Limb (tissue), 2 donors: ENCODE data around the gene FAM219B.
"Not testable (repeated sequence)": the region's sequence is repeated elsewhere in the genome, so short reads cannot be mapped to it uniquely, and the experiment has no call there.

Experiments
- DNase-seq, 2 donors: peaks; one replicate each; pipeline ENCODE4 v3.0.0-alpha.2; 2016; ENCODE audit errors: extremely low spot score in 2 of 2

The FAM219B gene, protein sequence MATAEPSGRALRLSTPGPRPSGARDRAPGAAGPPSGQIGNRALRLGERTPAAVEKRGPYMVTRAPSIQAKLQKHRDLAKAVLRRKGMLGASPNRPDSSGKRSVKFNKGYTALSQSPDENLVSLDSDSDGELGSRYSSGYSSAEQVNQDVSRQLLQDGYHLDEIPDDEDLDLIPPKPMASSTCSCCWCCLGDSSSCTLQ

DNA sequence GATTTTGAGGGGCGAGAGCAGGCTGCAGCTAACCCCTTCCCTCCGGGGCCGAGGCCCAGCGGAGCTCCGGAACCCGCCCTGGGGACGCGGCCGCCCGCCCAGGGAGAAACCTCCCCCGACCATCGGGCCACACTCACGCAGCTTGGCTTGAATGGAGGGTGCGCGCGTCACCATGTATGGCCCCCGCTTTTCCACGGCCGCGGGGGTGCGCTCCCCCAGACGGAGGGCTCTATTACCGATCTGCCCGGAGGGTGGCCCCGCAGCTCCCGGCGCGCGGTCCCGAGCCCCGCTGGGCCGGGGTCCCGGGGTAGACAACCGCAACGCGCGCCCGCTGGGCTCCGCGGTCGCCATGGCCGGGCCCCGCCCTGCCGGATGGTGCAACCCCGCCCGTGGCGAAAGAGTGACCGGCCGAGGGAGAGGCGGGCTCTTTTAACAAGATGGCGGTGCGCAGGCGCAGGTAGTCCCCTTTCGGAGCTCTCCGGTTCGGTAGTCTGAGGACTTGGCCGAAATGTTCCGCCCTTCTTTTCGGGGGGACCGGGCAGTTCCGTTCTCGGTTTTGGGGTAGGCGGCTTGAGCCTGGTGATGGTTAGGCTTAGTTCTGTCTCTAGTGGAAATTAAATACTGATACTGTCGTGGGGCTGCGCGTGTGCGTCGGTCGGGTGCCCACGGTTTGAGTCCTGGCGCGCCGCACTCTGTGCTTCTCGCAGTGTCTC is at the start of gene FAM219B:
Gene FAM219B, minus strand, starts transcription at position 402 of the 713 bp plus-strand sequence. Its CDS starts 51 bp downstream, at position 351.
- peak; percentile 91 to 95 for DNase-seq

DNA sequence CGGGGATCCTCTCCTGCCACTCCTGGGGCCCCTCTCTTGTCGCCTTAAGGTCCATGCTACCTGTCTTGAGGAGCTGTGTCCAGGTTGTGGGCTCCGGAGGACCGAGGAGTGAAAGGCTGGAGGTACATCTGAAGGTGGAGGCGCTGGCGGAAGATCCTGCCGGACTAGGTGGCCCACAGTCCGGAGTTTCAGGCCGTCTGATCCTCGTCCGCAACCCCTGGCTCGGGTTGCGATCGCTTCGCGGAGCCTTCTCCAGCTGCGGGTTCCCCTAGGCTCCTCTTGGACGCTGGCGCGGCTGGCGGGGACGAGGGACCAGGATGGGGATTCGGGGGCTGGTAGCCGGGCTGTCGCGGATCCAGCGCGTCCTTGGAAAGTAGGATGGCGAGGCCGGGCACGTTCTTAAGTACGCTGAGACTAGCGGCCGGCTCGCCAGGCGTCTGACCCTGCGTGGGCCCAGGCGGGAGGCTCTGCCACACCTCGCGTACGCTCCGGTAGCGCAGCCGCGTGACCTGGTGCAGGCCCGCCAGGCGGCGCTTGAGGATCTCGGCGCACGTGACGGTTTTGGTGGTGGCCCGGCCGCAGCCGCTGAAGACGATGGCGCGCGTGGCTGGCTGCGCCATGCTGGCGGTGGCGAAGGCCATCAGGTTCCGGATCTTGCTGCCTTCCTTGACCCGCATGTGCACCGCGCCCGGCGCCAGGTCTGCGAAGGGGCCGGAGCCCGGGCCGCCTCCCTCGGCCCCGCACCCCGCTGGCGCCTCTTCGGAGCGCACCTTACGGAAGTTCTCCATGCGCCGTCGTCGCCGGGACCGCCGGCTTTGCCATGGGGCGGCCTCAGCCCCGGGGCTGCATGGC is 49.4 kb upstream of the FAM219B start:
- peak; percentile 27 to 81 for DNase-seq

DNA sequence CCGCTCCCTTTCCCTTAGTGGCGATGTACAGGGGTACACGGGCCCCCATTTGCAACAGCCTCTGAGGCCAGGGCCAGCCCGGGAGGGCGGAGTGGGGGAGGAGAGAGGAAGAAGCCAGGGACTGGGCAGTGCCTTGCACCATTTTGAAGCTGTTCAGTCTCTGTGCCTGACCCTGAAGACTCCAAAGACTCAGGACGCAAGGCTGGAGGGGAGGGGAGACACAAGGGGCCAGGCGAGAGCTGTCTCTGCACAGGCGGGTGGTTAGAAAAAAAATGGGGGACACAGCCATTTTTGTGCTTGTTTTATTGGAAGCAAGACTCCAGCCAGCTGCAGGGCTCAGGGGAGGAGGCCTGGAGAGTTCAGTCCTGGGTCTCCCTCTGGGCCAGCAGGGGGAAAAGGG is 48.4 kb upstream of the FAM219B start:
- DNase-seq = no peak

DNA sequence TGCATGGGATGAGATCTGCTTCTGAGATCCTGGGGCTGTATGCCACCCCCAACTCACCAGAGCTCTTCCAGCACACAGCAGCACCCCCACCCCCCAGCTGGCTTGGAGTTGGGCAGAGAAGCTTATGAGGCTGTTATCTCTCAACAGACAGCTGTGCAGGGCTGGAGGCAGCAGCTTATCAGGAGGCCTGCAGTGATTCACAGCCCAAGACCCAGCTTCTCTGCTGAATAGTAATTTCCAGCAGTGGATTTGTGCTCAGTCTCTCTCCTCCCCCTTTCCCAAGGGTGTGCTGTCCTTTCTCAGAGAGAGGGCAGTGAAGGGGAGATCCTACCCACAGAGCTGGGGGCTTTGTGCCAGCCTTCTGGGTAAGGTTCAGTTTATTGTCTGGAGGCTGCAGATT is 47.9 kb upstream of the FAM219B start:
- no peak for DNase-seq

DNA sequence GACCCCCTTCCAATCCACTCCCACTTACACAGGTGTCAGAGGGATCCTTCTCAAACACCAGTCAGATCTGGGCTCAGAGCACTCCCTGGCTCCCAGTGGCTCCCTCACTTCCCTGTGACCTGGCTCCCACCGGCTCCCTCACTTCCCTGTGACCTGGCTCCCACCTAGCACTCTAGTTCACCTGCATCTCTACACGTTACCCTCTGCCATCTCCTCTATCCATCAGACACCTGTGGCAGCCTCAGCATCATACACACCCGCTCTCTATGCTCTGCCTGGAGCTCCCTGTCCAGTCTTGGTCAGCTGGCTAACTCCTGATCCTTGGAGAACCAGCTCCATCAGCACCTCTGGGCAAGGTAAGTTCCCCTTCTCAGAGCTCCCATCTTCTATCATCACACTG is 44.4 kb upstream of the FAM219B start:
- no peak for DNase-seq

DNA sequence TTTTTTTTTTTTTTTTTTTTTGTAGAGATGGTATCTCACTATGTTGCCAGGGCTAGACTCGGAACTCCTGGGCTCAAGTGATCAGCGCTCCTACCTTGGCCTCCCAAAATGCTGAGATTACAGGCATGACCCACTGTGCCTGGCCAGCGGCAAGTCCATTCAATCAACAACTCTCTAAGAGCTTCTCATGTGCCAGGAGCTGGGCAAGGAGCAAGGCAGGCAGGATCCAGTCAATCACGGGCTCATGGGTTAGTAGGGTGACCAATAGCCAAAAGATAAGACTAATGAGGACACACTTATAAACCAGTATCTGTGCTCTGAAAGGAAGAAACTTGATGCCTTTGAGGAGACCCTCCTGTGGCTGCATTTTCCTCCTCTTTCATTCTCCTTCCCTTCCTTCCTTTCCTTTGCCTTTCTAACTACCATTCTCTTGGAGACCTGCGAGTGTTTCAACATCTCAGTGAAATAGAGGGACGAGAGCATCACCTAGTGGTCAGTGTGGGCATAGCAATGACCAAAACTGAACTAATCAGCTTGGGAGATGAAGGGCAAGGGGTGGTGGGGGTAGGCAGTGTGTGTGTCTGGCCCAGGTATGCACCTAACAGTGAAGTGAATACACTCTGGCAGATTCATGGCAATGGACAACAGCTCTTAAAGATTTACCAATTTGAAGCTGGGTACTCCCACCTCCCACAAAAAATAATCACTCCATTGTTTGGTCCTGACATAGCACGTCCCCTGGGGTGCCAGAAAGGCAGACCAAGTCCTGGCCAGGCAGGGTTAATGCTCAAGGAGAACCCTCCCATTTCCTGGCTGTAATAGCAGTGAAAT is 43.6 kb upstream of the FAM219B start:
- peak; percentile 74 to 85 for DNase-seq

DNA sequence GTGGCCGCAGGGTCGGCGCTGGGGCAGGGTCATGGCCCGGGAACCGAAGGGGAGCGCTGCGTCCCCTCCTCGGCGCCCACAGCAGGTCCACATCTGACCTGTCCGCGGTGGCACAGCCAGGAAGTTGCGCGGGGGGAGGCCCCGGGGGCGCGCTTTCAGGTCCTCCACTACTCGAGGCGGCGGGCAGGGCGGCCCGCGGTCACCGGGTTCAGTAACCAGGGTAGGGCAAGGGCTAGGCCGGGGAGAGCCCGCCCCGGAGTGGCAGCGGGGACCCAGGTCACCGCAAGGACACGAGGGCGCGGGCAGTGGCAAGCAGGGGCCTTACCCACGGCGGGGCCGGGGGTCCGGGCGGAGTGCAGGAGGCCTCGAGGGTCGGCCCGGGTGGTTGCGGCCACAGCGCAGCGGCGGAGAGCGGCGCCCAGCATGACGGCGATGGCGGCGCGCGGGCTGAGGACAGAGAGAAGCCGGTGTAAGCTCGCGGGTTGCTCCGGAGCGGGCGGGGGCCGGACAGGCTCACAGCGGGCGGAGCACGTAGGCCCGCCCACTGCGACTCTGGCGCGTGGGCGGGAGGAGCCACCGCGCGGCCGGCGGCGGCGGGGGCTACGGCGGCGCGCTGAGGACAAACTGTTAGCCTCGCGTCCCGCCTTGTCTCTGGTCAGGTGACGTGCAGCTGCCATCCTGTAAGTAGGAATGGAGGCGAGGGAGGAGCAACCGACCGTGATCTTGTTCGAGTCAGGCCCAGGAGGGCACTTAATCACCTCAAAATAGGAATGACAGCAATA is 31.1 kb upstream of the FAM219B start, which contains the start of gene COX5A:
Gene COX5A, minus strand, starts transcription at position 484 of the 782 bp plus-strand sequence. Its CDS starts 59 bp downstream, at position 425.
- peak; percentile 96 to 97 for DNase-seq

DNA sequence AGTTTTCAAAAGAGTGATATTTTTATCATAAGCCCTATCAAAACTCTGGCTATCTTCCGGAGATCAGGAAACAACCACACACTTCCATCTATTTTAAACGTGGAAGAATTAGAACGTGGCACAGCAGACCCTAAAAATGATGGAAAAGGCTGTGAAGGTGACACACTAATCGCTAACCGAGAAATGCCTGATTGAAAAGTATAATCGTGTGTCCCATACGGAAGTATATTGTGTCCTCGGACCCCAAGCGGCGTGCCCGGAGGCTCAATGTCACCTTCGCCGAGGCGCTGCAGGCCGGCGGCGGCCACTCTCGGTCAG is 30.6 kb upstream of the FAM219B start:
- DNase-seq = no peak

DNA sequence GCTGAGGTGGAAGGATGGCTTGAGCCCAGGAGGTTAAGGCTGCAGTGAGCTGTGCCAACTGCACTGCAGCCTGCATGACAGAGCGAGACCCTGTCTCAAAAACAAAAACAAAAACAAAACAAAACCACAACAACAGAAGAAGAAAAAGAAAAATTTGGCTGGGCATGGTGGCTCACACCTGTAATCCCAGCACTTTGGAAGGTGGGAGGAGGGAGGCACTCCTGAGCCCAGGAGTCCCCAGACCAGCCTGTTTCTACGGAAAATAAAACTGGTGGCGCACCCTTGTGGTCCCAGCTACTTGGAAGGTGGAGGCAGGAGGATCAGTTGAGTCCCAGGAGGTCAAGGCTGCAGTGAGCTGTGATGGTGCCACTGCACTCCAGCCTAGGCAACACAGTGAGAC is 28.5 kb upstream of the FAM219B start:
- not testable (repeated sequence) for DNase-seq

DNA sequence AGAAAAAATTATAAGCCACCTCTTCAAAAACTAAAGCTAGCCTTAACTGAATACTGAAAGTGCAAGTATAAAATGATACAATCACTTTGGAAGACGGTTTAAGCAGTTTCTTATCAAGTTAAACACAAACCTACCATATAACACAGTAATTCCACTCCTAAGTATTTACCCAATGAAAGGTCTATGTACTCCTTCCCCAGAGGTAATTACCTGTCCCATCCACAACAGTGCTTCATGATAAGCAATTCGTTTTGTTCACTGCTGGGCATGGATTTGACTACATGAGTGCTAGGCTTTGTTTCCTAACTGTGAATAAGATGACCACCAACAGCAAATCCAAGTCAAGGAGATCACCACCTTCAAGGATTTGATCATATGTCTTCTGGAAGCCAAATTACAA is 26.9 kb upstream of the FAM219B start:
- no peak for DNase-seq

DNA sequence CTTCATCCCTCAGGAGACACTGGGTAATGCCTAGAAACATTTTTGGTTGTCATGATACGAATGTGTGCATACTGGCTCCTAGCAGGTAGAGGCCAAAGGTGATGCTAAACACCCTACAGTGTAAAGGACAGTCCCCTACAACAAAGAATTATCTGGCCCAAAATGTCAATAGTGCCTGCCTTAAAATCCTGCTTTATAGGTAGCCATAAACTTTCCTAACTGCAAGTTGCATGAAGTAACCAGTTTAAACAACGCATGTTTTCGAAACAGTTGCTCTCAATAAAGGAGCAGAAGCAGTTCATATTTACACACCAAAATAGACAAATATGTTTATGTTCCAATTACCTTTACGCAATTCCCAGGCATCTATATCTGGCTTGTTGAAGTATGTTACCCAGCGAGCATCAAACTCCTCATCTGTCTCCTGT is 22.1 kb upstream of the FAM219B start:
- DNase-seq = no peak

DNA sequence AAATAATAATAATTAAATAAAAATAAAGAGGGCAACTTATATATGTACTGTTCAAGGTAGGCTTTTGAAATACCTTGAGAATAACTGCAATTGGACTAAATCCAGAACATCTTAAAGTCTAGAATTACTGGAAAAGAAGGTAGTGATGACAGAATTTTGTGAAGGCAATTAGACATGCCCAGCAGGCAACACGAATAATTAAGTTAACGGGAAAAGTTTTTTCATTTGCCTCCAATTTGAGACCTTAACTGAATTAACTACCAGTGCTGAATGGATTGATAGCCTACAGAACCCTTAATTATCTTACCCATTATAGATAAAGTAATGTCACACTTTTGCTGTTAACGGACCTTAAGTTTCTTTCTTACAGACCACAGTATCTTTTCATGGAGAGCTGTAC is 17.9 kb upstream of the FAM219B start:
- no peak for DNase-seq

DNA sequence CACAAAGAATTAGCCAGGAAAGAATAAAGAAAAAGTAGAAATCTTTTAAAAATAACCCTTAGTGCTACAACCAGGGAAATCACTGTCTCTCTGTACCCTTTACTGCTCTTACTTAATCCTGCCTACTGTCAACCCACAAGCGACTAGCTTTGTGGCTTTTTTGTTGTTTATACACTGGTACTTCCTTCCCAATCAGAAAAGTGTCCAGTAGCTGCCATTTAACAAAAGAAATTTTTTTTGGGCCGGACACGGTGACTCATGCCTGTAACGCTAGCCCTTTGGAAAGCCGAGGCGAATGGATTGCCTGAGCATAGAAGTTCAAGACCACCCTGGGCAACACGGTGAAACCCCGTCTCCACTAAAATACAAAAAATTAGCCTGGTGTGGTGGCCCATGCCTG is 13.8 kb upstream of the FAM219B start:
- DNase-seq = no peak

DNA sequence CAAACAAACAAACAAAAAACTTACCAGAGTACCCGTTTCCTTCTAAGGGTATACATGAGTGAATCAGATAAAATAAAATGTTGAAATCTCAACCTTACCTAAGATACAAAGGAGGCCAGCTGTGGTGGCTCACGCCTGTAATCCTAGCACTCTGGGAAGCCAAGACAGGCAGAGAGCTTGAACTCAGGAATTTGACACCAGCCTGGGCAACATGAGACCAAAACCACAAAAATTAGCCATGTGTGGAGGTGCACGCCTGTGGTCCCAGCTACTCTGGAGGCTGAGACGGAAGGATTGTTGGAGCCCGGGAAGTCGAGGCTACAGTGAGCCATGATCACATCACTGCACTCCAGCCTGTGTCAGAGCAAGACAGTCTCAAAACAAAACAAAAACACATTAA is 11.0 kb upstream of the FAM219B start:
- no peak for DNase-seq

DNA sequence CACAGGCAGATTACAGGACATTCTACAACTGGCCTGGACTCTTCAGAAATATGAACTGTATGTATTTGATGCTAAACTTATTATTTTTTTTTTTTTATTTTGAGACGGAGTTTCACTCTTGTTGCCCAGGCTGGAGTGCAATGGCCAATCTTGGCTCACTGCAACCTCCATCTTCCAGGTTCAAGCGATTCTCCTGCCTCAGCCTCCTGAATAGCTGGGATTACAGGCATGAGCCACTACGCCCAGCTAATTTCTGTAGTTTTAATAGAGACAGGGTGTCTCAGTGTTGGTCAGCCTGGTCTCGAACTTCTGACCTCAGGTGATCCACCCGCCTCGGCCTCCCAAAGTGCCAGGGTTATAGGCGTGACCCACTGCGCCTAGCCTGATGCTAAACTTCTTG is 7.1 kb upstream of the FAM219B start:
- DNase-seq = not testable (repeated sequence)

DNA sequence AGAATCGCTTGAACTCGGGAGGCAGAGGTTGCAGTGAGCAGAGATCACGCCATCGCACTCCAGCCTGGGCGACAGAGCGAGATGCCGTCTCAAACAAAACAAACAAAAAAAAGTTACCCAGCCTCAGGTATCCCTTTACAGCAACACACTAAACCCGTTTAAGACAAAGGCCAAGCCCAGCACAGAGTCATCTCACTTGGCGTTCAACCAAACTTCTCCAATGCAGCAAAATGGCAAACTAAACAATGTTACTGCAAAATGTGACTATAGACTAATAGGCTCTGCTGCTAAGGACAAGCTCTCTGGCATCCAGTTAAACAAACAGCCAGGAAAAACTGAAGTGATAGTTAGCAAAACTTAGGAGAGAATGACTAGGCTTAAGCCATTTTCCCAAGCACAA is 6.4 kb upstream of the FAM219B start:
- no peak for DNase-seq

DNA sequence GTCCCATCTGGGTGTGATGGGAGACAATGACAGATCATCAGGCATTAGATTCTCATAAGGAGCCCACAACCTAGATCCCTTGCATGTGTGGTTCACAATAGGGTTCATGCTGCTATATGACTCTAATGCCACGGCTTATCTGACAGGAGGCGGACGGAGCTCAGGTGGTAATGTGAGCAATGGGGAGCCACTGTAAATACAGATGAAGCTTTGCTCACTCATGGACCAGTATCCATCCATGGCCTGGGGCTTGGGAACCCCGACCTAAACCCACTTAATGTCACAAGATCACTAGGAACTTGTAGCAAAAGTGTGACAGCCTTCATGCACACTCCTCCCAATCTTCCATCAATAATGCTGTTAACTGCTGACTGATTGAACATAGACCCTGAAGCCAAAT is 2.0 kb upstream of the FAM219B start:
- no peak for DNase-seq

DNA sequence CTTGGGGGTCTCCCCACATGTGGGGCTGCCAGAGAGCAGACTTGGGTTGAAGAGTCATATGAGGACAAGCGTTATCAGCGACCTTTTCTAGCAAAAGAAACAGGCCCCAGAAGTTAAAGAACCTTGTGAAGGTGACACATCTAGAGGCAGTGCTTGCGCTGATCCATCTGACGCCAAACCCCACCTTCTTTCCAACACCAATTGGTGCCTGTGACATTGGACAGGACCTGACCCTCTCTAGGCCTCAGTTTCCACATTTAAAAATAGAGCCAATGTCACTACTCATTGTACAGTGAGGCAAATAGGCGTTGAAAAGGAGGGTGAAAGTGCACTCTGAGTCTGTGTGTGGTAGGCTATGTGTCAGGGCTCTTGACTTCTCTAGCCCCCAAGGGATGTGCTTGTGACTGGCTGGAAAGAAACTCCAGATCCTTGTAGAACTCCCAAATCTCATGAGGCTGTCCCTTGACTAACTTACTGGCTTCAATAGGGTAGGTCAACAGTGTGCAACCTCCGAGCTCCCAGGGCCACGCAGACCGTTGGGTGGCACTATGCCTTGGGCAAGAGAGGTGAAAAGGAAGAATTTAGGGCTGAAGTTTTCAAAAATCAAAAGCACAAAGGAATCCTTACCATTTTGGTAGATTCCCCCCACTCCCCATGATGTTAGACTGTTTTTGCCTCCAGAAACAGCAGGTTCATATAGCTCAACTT is 666 bp upstream of the FAM219B start:
- no peak for DNase-seq

DNA sequence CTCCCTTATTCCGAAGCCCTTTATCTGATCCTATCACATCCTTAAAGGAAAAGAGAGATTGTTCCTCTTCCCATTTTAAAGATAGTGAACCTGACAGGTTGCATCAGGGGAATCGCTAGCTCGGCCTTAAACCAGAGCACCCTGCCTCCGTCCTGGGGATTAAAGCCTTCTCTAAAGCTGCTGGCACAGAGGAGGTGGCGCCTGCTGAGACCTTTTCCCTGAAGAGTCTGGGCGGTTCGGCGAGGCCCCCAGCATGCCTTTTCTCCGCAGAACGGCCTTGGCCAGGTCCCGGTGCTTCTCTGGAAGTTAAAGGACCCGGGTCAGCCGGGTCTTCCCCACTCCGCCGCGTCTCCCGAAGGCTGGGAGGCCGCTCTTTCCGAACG is 593 bp downstream of the FAM219B start:
- DNase-seq = no peak

DNA sequence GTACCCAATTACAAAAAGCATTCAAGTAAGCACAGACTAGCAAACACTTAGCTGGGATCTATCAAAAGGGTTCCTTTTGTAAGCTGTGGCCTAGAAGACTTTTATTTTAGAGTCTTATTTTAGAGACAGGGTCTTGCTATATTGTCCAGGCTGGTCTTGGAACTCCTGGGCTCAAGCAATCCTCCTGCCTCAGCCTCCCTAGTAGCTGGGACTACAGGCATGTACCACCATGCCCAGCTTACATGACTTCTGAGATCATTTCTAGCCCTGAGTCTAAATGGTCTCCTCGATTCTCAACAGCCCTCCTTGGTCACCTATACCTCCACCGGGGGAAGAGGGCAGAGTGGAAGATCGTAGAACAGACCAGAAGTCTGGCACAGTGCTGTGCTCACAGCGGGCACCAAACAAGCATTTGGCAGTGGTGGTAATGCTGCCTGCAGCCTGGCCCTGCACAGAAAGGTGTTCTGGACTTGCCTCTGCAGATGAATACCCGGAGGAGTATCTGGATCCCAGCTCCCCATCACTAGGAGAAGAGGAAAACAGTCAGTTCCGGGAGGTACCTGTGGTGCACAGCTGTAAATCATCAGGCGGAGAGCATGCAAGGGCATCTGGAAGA is 2.4 kb downstream of the FAM219B start:
- DNase-seq = no peak
